HG03097 (cell line): Measurements from ENCODE around the gene UNC93B1.
"Not testable (repeated sequence)": the region's sequence is repeated elsewhere in the genome, so short reads cannot be mapped to it uniquely, and the experiment has no call there.

Experiments used
- ATAC-seq: cut with Tn5 transposase; IDR thresholded peaks from one replicate; pipeline ENCODE4 v1.9.1; 2021; ENCODE audit not compliant: unreplicated experiment, low FRiP score

UNC93B1 gene

DNA sequence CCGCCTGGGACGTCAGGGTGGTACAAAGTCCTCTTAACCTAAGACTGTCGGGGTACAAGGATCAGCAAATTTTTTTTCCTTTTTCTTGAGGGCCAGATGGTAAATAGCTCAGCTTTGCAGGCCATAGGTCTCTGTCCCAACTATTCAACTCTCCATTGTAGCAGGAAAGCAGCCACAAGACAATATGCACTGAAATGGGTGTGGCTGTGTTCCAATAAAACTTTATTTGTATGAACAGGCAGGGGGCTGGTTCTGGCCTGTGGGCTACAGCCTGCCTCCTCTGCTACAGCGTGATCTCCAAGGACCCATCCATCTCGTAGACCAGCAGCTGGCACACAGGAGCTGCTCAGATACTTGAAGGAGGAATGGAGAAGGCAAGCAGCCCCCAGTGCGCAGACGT, 56.1 kb downstream of the UNC93B1 start:
- not testable (repeated sequence) for ATAC-seq

DNA sequence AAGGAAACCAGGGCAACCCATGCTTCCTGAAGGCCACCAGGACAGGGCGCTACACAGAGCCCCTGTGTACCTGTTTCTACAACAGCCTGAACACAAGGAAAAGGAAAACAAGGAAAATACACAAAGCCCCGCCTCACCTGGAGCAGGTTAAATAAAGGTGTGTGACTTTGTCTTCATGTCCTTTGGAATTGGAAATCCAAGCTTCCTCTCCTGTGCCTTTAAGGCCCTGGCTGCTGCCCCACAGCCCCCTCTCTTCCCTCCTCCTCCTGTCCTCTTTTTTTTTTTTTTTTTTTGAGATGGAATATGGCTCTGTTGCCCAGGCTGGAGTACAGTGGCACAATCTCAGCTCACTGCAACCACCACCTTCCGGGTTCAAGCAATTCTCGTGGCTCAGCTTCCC, 57.5 kb downstream of the UNC93B1 start:
- ATAC-seq: not testable (repeated sequence)

DNA sequence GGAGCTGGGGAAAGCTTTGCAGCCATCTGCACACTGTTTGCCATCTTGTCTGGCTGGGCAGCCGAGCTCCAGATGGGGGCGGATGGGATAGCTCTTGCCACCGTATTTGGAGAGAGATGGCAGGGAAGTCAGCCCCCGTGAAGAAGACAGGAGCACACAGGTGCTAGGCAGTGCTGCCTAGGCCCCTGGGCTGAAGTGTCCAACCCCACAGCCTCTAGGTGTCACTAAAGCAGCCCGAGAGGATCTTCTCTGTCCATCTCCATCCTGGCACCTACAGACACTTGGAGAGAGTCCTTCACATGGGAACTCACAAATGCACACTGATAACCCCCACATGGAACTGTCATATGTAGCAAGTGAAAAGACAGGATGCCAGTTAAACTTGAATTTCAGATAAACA, 60.5 kb downstream of the UNC93B1 start:
- ATAC-seq: not testable (repeated sequence)
